Suprapubic skin (tissue), 4 donors: ENCODE data around the gene ANKRD60.

ENCODE experiments used
- EP300 ChIP-seq: sonication (generic); formaldehyde crosslinking; IDR thresholded peaks from one replicate; pipeline ENCODE4 v1.6.1; 2017; ENCODE audit warnings: antibody characterized with exemption
- POLR2A ChIP-seq, 2 donors: fragments of 450-650 bp; IDR thresholded peaks; one replicate each; pipeline ENCODE4 v1.6.1; 2017; ENCODE audit warnings: antibody characterized with exemption in 2 of 2, mild to moderate bottlenecking in 2 of 2, moderate library complexity in 2 of 2
- POLR2AphosphoS5 ChIP-seq, 3 donors: sonication (generic); formaldehyde crosslinking; IDR thresholded peaks; one replicate each; pipeline ENCODE4 v1.6.1; 2017; ENCODE audit warnings: antibody characterized with exemption in 3 of 3
- TF ChIP-seq, protein P1 (sequence below), 2 donors: fragments of 200-600 bp in 1 of 2; fragments of 450-650 bp in 1 of 2; sonication (generic) in 1 of 2; IDR thresholded peaks; one replicate each; pipeline ENCODE4 v1.5.1; 2016 to 2019; ENCODE audit warnings: antibody characterized with exemption in 2 of 2, mild to moderate bottlenecking in 1 of 2, moderate library complexity in 1 of 2

DNA sequence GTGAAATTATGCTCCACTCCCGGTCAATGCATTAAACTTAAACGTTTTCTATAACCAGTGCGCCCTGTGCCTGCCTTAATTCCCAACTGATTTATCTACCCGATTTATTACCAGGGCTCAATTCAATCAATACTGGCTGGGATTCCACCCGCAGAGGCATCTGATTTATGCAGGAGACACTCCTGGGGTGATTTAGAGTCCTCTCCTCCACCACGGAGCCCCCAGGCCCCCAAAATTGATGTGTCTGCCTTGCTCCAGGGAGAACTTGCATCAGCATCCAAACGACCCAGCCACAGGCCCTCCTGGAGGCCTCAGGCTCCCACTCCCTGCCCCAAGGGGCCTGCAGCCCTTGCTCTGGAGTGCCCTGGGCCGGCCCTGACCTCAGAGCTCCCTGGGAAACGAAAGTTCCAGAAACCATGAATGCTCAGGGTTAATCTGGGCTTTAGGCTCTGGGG, 29.5 kb downstream of the ANKRD60 start:
- TF ChIP-seq, protein P1, sequence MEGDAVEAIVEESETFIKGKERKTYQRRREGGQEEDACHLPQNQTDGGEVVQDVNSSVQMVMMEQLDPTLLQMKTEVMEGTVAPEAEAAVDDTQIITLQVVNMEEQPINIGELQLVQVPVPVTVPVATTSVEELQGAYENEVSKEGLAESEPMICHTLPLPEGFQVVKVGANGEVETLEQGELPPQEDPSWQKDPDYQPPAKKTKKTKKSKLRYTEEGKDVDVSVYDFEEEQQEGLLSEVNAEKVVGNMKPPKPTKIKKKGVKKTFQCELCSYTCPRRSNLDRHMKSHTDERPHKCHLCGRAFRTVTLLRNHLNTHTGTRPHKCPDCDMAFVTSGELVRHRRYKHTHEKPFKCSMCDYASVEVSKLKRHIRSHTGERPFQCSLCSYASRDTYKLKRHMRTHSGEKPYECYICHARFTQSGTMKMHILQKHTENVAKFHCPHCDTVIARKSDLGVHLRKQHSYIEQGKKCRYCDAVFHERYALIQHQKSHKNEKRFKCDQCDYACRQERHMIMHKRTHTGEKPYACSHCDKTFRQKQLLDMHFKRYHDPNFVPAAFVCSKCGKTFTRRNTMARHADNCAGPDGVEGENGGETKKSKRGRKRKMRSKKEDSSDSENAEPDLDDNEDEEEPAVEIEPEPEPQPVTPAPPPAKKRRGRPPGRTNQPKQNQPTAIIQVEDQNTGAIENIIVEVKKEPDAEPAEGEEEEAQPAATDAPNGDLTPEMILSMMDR (IDR thresholded peaks at IDR 0.05): no peak
- TF ChIP-seq POLR2A (IDR thresholded peaks at IDR 0.05) (no peak), EP300 (no peak), POLR2AphosphoS5 (IDR thresholded peaks at IDR 0.05) (no peak)
